Upper lobe of left lung (tissue), 6 donors: ENCODE measurements around the gene TELO2. TPM values are rescaled to one million over a fixed set of nuclear protein-coding genes. Genes with fewer than 3 reads are reported as not detected.

Experiments
- ATAC-seq, 2 donors: fragments of 200-7000 bp; cut with Tn5 transposase; one replicate each; pipeline ENCODE4 v1.9.1; 2022; ENCODE audit warnings: mild to moderate bottlenecking in 2 of 2, moderate library complexity in 2 of 2; ENCODE audit not compliant: low FRiP score in 2 of 2
- DNase-seq, 2 donors: peaks; one replicate each; pipeline ENCODE4 v3.0.0-alpha.2; 2019 to 2020
- H3K27ac ChIP-seq, 4 donors: fragments of 200-600 bp; sonication (generic); one replicate each; pipeline ENCODE4 v1.5.1; 2016 to 2019
- H3K27me3 ChIP-seq, 4 donors: fragments of 200-600 bp; sonication (generic); one replicate each; pipeline ENCODE4 v1.5.1; 2017 to 2019
- H3K36me3 ChIP-seq, 4 donors: fragments of 200-600 bp; sonication (generic); one replicate each; pipeline ENCODE4 v1.5.1; 2016 to 2019
- H3K4me1 ChIP-seq, 4 donors: fragments of 200-600 bp; sonication (generic); one replicate each; pipeline ENCODE4 v1.5.1; 2018 to 2019
- H3K4me3 ChIP-seq, 4 donors: fragments of 200-600 bp; sonication (generic); one replicate each; pipeline ENCODE4 v1.5.1; 2017 to 2019; ENCODE audit warnings: mild to moderate bottlenecking in 2 of 4, moderate library complexity in 1 of 4
- H3K9me3 ChIP-seq, 4 donors: fragments of 200-600 bp; sonication (generic); one replicate each; pipeline ENCODE4 v1.5.1; 2018 to 2019
- CTCF ChIP-seq, 6 experiments: fragments of 450-650 bp in 4 of 6; fragments of 200-600 bp in 2 of 6; sonication (generic) in 2 of 6; IDR thresholded peaks; one replicate each; pipeline ENCODE4 v1.5.1; 2016 to 2019; ENCODE audit warnings: antibody characterized with exemption in 6 of 6
- EP300 ChIP-seq, 4 donors: sonication (generic); formaldehyde crosslinking; IDR thresholded peaks; one replicate each; pipeline ENCODE4 v1.5.1; 2017; ENCODE audit warnings: antibody characterized with exemption in 4 of 4, control low read depth in 2 of 4
- POLR2A ChIP-seq, 4 donors: fragments of 450-650 bp; IDR thresholded peaks; one replicate each; pipeline ENCODE4 v1.5.1; 2016 to 2017; ENCODE audit warnings: antibody characterized with exemption in 4 of 4, mild to moderate bottlenecking in 2 of 4
- POLR2AphosphoS5 ChIP-seq, 2 donors: sonication (generic); formaldehyde crosslinking; IDR thresholded peaks; one replicate each; pipeline ENCODE4 v1.5.1; 2017; ENCODE audit warnings: antibody characterized with exemption in 2 of 2
- WGBS, 2 donors: methylation state at CpG; one replicate each; pipeline ENCODE4 v1.1.5; 2017 to 2018; 5-methylcytosine and 5-hydroxymethylcytosine counted together
- total RNA-seq, 6 donors: library from RNA; depleted of rRNA in 4 of 6; stranded (reverse); fragments of >200 nt in 4 of 6; gene quantifications; one replicate each; pipeline versions ENCODE4 v1.1.0 to v1.2.1, GENCODE V29; 2016 to 2021
- donor health status: DM: no; HTN: no; CAD: no; lungs with moderate emphysema.
- donor health status: DM: no; HTN: yes; CAD: no; lungs with severe emphysema.

Gene TELO2
- total RNA-seq, 6 donors from 2014 or later = 13.8 to 130 (median 41.5) TPM

DNA sequence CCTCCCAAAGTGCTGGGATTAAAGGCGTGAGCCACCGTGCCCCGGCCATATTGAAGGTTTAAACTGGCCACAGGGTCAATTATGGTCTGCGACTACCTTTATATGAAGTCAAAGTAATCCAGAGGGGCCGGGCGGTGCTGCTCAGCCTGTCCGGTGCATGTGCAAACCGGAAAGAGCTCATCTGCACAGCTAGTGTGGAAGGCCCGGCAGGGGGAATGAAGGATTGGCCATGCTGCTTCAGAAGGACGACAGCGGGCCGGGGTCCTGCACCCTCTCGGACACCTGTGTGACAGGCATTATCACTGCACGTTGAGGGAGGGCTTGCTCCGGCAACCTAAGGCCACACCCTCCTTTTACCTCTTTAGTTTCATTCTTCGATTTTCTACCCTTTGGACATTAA is 63.9 kb downstream of the TELO2 start:
- no peaks in the 10 kb centered on the region for H3K9me3 ChIP-seq
- no peaks in the 10 kb centered on the region for H3K27me3 ChIP-seq
- peaks cover 4 to 29% (median 27%) of the 10 kb centered on the region in 4 donors for H3K4me1 ChIP-seq
- no peak for ATAC-seq
- TF ChIP-seq CTCF (IDR thresholded peaks at IDR 0.05) = no peak
- H3K27ac ChIP-seq = peak overlapping the region in 1 of 4 donors; percentile 42
- peaks cover 20 to 96% (median 69%) of the 10 kb centered on the region in 4 donors for H3K36me3 ChIP-seq
- peak in 1 of 2 donors; percentile 50 for DNase-seq
- 89 to 93% methylated on average over 15 to 16 of the region's 16 CpGs for WGBS, 2 donors
- H3K4me3 ChIP-seq = no peak overlapping the region

DNA sequence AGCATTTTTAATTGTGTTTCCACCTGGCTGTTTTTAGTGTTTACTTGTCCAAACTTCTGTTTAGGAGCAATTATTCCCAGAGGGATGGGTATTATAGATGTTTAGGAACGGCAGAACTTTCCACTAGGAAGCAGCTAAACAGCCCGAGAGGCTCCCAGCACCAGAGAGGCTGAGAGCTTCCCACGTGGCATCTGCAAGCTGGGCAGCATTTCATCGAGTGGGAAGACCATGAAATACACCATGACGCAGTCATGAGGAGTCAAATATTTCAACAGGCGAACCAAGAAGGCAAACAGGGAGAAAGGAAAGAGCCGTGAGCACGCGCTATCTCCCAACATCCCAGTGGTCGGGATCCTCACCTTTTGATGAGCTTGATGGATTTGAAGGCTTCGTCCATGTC is 64.4 kb downstream of the TELO2 start:
- 92 to 96% methylated on average over 11 of the region's 11 CpGs for WGBS, 2 donors
- TF ChIP-seq POLR2AphosphoS5 (IDR thresholded peaks at IDR 0.05) = no peak
- no peak for TF ChIP-seq EP300 (IDR thresholded peaks at IDR 0.05)
- no peak for TF ChIP-seq CTCF (IDR thresholded peaks at IDR 0.05)
- TF ChIP-seq POLR2A (IDR thresholded peaks at IDR 0.05) = no peak
- DNase-seq (no peak), ATAC-seq (no peak)
- Histone ChIP-seq H3K27ac (no peak overlapping the region), H3K4me3 (no peak overlapping the region), H3K27me3 (no peaks in the 10 kb centered on the region), H3K9me3 (no peaks in the 10 kb centered on the region), H3K36me3 (peaks cover 20 to 97% (median 67%) of the 10 kb centered on the region in 4 donors), H3K4me1 (peaks cover 4 to 28% (median 25%) of the 10 kb centered on the region in 4 donors)

- DNase-seq (no peak), ATAC-seq (no peak)
- Histone ChIP-seq H3K4me3 (no peak overlapping the region), H3K4me1 (peaks cover 4 to 28% (median 23%) of the 10 kb centered on the region in 4 donors), H3K9me3 (no peaks in the 10 kb centered on the region), H3K36me3 (peaks cover 20 to 87% (median 63%) of the 10 kb centered on the region in 4 donors), H3K27me3 (no peaks in the 10 kb centered on the region), H3K27ac (peak overlapping the region in 3 of 4 donors; percentile 4 to 57 (median 48))
- WGBS, 2 donors = 70 to 79% methylated on average over 18 of the region's 18 CpGs
- TF ChIP-seq CTCF (IDR thresholded peaks at IDR 0.05) = no peak
- no peak for TF ChIP-seq POLR2AphosphoS5 (IDR thresholded peaks at IDR 0.05)
- no peak for TF ChIP-seq EP300 (IDR thresholded peaks at IDR 0.05)
Observed at GRCh38 chr16:1559446-1559975, 66.4 kb downstream of the TELO2 start.

Other genes starting within 250 kb of the TELO2 start
- gene TPSD1, start 237.3 kb upstream of the TELO2 start, total RNA-seq = 10 to 100 TPM in 2 of 6 donors, 1 to 10 TPM in 4; 1.3 to 14.0 (median 6.4) TPM
- 100 to 1,000 TPM in 1 of 6 donors, 10 to 100 TPM in 5; 51.4 to 113 (median 92.0) TPM for gene UBE2I, start 183.7 kb upstream of the TELO2 start, total RNA-seq
- 10 to 100 TPM in 3 of 6 donors, 1 to 10 TPM in 3; 3.2 to 57.6 (median 11.5) TPM for gene BAIAP3, start 159.7 kb upstream of the TELO2 start, total RNA-seq
- gene TSR3, start 141.5 kb upstream of the TELO2 start, total RNA-seq = 10 to 100 TPM; 55.6 to 74.5 (median 65.1) TPM
- gene GNPTG, start 141.4 kb upstream of the TELO2 start, total RNA-seq = 100 to 1,000 TPM in 1 of 6 donors, 10 to 100 TPM in 5; 32.8 to 106 (median 93.0) TPM
- gene UNKL, start 78.7 kb upstream of the TELO2 start, total RNA-seq = 10 to 100 TPM in 5 of 6 donors, 1 to 10 TPM in 1; 7.6 to 83.8 (median 28.0) TPM
- gene UQCC4, start 72.6 kb upstream of the TELO2 start, total RNA-seq = 10 to 100 TPM in 3 of 6 donors, 1 to 10 TPM in 3; 3.1 to 16.3 (median 9.9) TPM
- gene PERCC1, start 62.3 kb upstream of the TELO2 start, total RNA-seq = 1 to 10 TPM in 1 of 6 donors, under 1 TPM in 1, not detected in 4; 0.27 to 2.2 TPM
- 1 to 10 TPM in 4 of 6 donors, under 1 TPM in 1, not detected in 1; 0.30 to 5.4 (median 2.9) TPM for gene CCDC154, start 48.8 kb upstream of the TELO2 start, total RNA-seq
- 100 to 1,000 TPM in 4 of 6 donors, 10 to 100 TPM in 2; 78.0 to 463 (median 147) TPM for gene CLCN7, start 18.3 kb upstream of the TELO2 start, total RNA-seq
- gene PTX4, start 4.4 kb upstream of the TELO2 start, total RNA-seq = under 1 TPM in 3 of 6 donors, not detected in 3; 0.30 to 0.34 (median 0.34) TPM
- gene TMEM204, start 40.3 kb downstream of the TELO2 start, total RNA-seq = 100 to 1,000 TPM in 1 of 6 donors, 10 to 100 TPM in 5; 31.4 to 112 (median 48.4) TPM
- 100 to 1,000 TPM in 1 of 6 donors, 10 to 100 TPM in 5; 32.1 to 152 (median 49.8) TPM for gene IFT140, start 118.7 kb downstream of the TELO2 start, total RNA-seq
- gene CRAMP1, start 119.0 kb downstream of the TELO2 start, total RNA-seq = 10 to 100 TPM; 16.3 to 57.6 (median 20.6) TPM
- gene JPT2, start 184.9 kb downstream of the TELO2 start, total RNA-seq = 10 to 100 TPM; 15.8 to 60.5 (median 38.3) TPM
- gene MAPK8IP3, start 212.8 kb downstream of the TELO2 start, total RNA-seq = 100 to 1,000 TPM in 2 of 6 donors, 10 to 100 TPM in 4; 46.4 to 505 (median 71.9) TPM